ENCODE measurements around the gene LARGE1. TPM values are rescaled to one million over a fixed set of nuclear protein-coding genes. Genes with fewer than 3 reads are reported as not detected.

LARGE1 gene
- total RNA-seq, 1 donor from 2014 or later: 0.47 TPM

DNA sequence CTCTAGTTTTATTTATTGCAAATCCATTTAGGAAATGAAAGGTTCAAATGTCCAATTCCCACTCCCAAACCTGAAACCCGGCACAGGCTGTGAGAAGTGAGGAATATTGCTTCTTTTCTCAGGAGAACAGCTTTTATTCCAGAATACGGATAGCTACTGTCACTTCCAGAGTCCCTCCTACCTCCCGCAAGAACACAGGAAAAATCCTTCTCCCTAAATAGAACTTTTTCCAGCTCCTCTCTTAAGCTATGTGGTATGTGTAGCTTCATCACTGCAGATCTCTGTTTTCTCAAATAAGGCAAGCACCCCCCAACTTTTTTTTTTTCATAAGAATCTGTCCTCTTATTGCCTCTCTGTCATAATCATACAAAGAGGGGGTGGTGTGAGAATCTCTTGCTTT lies 126.8 kb downstream of the LARGE1 start:
- Mint-ChIP-seq H3K27ac (no peak overlapping the region), H3K4me1 (no peaks in the 10 kb centered on the region), H3K36me3 (ENCODE audit: low read depth) (no peaks in the 10 kb centered on the region), H3K27me3 (no peaks in the 10 kb centered on the region), H3K9me3 (peaks cover 18% of the 10 kb centered on the region), H3K4me3 (no peak overlapping the region)
- intact Hi-C loops (cut with micrococcal nuclease): no loop called here
- no peak for DNase-seq

DNA sequence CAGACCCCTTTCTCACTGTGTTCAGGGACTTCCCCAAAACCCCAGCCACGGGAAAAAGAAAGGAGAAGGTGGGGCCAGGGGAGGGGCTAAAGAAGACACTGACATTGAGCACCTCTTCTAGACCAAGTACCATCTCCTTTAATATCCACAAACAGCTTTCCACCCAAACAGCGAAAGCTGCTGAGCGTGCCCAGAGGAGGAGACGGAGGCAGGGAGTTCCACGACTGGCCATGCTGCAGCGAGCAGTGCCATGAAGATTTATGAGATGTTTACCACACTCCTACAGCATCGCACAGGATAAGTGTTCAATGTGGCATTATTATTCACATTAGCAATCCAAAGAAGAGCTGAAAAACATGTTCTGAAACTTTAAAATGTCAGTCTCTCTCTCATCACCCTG lies 127.4 kb downstream of the LARGE1 start:
- Mint-ChIP-seq H3K4me1 (no peaks in the 10 kb centered on the region), H3K4me3 (no peak overlapping the region), H3K36me3 (ENCODE audit: low read depth) (no peaks in the 10 kb centered on the region), H3K9me3 (peaks cover 15% of the 10 kb centered on the region), H3K27ac (no peak overlapping the region), H3K27me3 (no peaks in the 10 kb centered on the region)
- intact Hi-C loops (cut with micrococcal nuclease): no loop called here
- DNase-seq: no peak

- Mint-ChIP-seq H3K9me3 (peaks cover 11% of the 10 kb centered on the region), H3K4me1 (no peaks in the 10 kb centered on the region), H3K36me3 (ENCODE audit: low read depth) (no peaks in the 10 kb centered on the region), H3K27ac (no peak overlapping the region), H3K27me3 (no peaks in the 10 kb centered on the region), H3K4me3 (no peak overlapping the region)
- DNase-seq: no peak
- intact Hi-C loops (cut with micrococcal nuclease): no loop called here
Observed at GRCh38 chr22:33789690-33790253, 130.5 kb downstream of the LARGE1 start.

GRCh38 chr22:33788927-33789326 lies 131.3 kb downstream of the LARGE1 start:
- no peak for DNase-seq
- no peaks in the 10 kb centered on the region for H3K27me3 Mint-ChIP-seq
- no peak overlapping the region for H3K4me3 Mint-ChIP-seq
- H3K4me1 Mint-ChIP-seq: no peaks in the 10 kb centered on the region
- peaks cover 10% of the 10 kb centered on the region for H3K9me3 Mint-ChIP-seq
- H3K27ac Mint-ChIP-seq: no peak overlapping the region
- intact Hi-C loops (cut with micrococcal nuclease): no loop called here
- no peaks in the 10 kb centered on the region for H3K36me3 Mint-ChIP-seq (ENCODE audit: low read depth)

DNA sequence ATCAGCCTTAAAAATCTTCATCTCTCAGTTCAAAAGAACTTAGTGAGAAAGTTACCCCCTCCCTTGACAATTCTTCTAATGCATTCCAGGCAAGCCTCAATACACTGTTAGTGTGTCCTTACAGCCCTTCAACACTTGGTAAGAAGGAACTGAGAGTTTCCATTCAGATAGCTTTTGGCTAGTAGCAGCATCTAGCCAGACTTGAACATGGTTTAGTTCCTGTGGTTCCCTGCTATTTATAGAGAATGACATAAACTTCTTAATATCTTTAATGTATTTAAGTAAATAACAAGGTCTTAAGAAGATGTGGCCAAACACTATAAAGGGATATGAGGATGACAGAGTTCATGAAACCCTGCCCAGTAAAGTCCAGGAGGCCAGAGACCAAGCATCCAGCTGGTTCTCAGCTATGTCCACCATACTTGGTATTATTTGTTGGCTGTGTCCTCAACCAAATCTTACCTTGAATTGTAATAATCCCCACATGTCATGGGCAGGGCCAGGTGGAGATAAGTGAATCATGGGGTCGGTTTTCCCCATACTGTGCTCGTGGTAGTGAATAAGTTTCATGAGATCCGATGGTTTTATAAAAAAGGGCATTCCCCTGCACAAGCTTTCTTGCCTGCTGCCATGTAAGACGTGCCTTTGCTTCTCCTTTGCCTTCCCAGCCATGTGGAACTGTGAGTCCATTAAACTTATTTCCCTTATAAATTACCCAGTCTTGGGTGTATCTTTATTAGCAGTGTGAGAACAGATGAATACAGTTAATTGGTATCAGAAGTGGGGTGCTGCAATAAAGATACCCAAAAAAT lies 132.4 kb downstream of the LARGE1 start:
- H3K27me3 Mint-ChIP-seq: no peaks in the 10 kb centered on the region
- no peak overlapping the region for H3K27ac Mint-ChIP-seq
- H3K9me3 Mint-ChIP-seq: peaks cover 10% of the 10 kb centered on the region
- H3K4me3 Mint-ChIP-seq: no peak overlapping the region
- intact Hi-C loops (cut with micrococcal nuclease): no loop called here
- H3K36me3 Mint-ChIP-seq (ENCODE audit: low read depth): no peaks in the 10 kb centered on the region
- H3K4me1 Mint-ChIP-seq: no peaks in the 10 kb centered on the region
- no peak for DNase-seq

DNA sequence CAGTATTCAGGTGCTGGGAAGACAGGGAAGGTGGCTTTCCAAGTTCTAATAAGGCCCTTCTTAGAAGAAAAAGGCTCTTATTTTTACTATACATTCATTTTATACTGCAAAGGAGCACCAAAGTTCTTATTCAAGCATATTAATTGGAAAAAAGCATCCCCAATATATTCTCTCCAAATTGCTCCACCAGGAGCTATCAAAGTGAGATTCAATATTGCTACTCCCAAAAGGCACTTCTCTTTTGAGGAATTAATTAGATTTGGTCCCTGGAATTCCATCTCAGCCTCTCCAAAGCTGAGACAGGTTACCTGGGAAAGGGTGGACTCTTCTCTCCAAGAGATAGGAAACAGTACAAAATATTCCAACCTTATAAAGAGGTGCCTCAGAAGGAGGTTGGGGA lies 134.1 kb downstream of the LARGE1 start:
- no peaks in the 10 kb centered on the region for H3K36me3 Mint-ChIP-seq (ENCODE audit: low read depth)
- H3K4me1 Mint-ChIP-seq: no peaks in the 10 kb centered on the region
- no peaks in the 10 kb centered on the region for H3K27me3 Mint-ChIP-seq
- no peak overlapping the region for H3K4me3 Mint-ChIP-seq
- intact Hi-C loops (cut with micrococcal nuclease): no loop called here
- no peak for DNase-seq
- no peak overlapping the region for H3K27ac Mint-ChIP-seq
- peaks cover 10% of the 10 kb centered on the region for H3K9me3 Mint-ChIP-seq

GRCh38 chr22:33785283-33785968 lies 134.8 kb downstream of the LARGE1 start:
- Mint-ChIP-seq H3K36me3 (ENCODE audit: low read depth) (no peaks in the 10 kb centered on the region), H3K4me3 (no peak overlapping the region), H3K9me3 (peaks cover 10% of the 10 kb centered on the region), H3K4me1 (no peaks in the 10 kb centered on the region), H3K27me3 (no peaks in the 10 kb centered on the region), H3K27ac (no peak overlapping the region)
- intact Hi-C loops (cut with micrococcal nuclease): no loop called here
- no peak for DNase-seq

DNA sequence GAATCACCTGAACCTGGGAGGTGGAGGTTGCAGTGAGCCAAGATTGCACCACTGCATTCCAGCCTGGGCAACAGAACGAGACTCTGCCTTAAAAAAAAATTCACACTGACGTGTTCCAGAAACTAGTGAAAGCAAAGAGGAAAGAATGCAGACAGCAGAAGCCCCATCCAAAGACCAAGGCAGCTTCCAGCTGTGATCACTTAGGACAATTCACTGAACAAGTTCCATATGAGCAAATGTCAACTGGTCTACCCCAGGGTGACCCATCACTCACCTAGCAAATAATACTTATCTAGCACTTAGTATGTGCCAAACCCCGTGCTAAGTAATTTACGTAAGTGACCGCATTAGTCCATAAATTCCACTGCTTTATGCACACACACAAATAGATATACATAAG lies 138.9 kb downstream of the LARGE1 start:
- H3K4me3 Mint-ChIP-seq: no peak overlapping the region
- intact Hi-C loops (cut with micrococcal nuclease): no loop called here
- no peaks in the 10 kb centered on the region for H3K4me1 Mint-ChIP-seq
- H3K36me3 Mint-ChIP-seq (ENCODE audit: low read depth): no peaks in the 10 kb centered on the region
- H3K9me3 Mint-ChIP-seq: peaks cover 6% of the 10 kb centered on the region
- H3K27me3 Mint-ChIP-seq: no peaks in the 10 kb centered on the region
- H3K27ac Mint-ChIP-seq: no peak overlapping the region
- no peak for DNase-seq

DNA sequence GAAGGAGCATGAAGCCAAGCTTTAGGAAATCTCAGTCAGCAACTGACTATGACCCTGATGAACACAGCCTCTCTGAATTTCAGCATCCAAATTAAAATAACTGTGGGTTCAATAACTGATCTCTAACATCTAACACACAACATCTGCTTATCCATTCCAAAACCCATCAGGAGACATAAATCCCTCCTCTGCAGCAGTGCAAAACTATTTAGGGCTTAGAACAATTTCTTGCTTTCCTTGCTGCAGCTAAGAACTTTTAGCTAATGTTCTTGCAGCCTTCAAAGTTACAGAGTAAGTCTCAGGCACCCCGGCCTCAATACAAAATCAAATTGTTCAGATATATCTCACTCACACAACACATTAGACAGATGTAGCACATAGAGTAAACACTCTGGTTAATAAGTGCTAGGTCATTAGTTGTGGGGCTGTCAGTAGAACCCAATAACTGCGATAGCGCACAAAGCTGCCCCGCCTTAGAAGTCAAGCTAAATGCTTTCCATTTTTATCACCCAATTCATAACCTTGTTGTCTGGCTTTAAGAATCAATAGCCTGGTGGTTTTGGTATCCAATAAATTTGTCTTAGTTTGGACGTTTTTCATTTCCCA lies 139.6 kb downstream of the LARGE1 start:
- intact Hi-C loops (cut with micrococcal nuclease): no loop called here
- H3K27ac Mint-ChIP-seq: no peak overlapping the region
- H3K9me3 Mint-ChIP-seq: peaks cover 5% of the 10 kb centered on the region
- no peaks in the 10 kb centered on the region for H3K27me3 Mint-ChIP-seq
- no peak for DNase-seq
- no peak overlapping the region for H3K4me3 Mint-ChIP-seq
- no peaks in the 10 kb centered on the region for H3K4me1 Mint-ChIP-seq
- H3K36me3 Mint-ChIP-seq (ENCODE audit: low read depth): no peaks in the 10 kb centered on the region

GRCh38 chr22:33779243-33779642 lies 141.0 kb downstream of the LARGE1 start:
- DNase-seq: no peak
- H3K9me3 Mint-ChIP-seq: no peaks in the 10 kb centered on the region
- no peak overlapping the region for H3K4me3 Mint-ChIP-seq
- intact Hi-C loops (cut with micrococcal nuclease): no loop called here
- H3K27ac Mint-ChIP-seq: no peak overlapping the region
- H3K4me1 Mint-ChIP-seq: no peaks in the 10 kb centered on the region
- no peaks in the 10 kb centered on the region for H3K36me3 Mint-ChIP-seq (ENCODE audit: low read depth)
- no peaks in the 10 kb centered on the region for H3K27me3 Mint-ChIP-seq

DNA sequence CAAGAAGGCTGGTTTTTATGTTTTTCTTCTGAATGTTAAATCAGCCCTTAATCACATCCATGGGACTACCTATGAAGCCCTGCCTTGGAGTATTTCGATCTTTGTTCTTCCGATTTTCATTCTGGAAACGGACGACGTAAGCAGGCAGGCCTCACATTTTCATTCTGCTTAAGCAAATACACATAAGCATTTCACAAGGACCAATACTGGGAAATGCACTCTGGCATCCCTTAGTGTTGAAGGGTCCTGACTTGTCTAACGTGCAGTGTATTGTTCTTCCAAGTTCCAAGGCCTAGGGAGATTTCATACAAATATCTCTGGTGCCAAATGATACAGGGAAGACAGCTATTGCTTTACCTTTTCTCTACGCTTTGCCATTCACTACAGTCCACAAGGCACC lies 143.8 kb downstream of the LARGE1 start:
- DNase-seq: no peak
- no peaks in the 10 kb centered on the region for H3K9me3 Mint-ChIP-seq
- no peaks in the 10 kb centered on the region for H3K27me3 Mint-ChIP-seq
- no peak overlapping the region for H3K27ac Mint-ChIP-seq
- no peak overlapping the region for H3K4me3 Mint-ChIP-seq
- H3K4me1 Mint-ChIP-seq: no peaks in the 10 kb centered on the region
- intact Hi-C loops (cut with micrococcal nuclease): no loop called here
- H3K36me3 Mint-ChIP-seq (ENCODE audit: low read depth): no peaks in the 10 kb centered on the region

DNA sequence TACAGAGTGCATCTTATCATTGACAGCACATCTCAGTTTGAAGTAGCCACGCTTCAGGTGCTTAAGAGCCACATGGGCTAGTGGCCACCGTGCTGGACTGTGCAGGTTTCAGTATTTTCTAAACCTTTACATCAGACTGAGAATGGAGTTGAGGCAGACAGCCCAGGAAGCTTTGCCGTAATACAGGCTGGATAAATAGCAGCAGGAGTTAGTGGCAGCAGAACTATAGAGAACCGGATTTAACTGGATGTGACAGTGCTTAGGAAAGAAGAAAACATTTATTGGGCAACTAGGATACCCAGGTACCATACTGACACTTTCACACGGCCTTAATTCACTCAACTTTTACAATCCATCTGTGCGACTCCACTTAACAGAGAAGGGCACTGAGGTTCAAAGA lies 145.5 kb downstream of the LARGE1 start:
- Mint-ChIP-seq H3K36me3 (ENCODE audit: low read depth) (no peaks in the 10 kb centered on the region), H3K9me3 (no peaks in the 10 kb centered on the region), H3K4me1 (no peaks in the 10 kb centered on the region), H3K27me3 (no peaks in the 10 kb centered on the region), H3K27ac (no peak overlapping the region), H3K4me3 (no peak overlapping the region)
- intact Hi-C loops (cut with micrococcal nuclease): no loop called here
- no peak for DNase-seq

DNA sequence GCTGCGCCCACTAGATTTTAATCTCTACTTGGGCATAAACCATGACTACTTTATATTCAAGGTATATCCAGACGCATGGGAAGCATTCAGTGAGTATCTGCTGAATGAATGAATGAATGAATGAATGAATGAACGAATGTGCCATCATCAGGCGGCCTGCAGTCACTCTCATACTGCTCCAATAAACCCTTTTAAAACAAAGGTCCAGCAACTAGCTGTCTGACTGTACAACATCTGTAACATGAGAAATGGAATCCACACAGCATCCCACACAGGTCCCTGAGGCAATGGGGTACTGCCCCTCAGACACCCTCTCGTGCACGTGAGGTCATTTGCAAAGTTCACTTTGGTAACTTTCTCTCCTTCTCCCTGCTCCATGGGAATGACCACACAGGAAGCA lies 147.5 kb downstream of the LARGE1 start:
- H3K4me3 Mint-ChIP-seq: no peak overlapping the region
- H3K9me3 Mint-ChIP-seq: peaks cover 7% of the 10 kb centered on the region
- intact Hi-C loops (cut with micrococcal nuclease): no loop called here
- H3K36me3 Mint-ChIP-seq (ENCODE audit: low read depth): no peaks in the 10 kb centered on the region
- no peak for DNase-seq
- H3K27ac Mint-ChIP-seq: no peak overlapping the region
- no peaks in the 10 kb centered on the region for H3K27me3 Mint-ChIP-seq
- H3K4me1 Mint-ChIP-seq: no peaks in the 10 kb centered on the region

DNA sequence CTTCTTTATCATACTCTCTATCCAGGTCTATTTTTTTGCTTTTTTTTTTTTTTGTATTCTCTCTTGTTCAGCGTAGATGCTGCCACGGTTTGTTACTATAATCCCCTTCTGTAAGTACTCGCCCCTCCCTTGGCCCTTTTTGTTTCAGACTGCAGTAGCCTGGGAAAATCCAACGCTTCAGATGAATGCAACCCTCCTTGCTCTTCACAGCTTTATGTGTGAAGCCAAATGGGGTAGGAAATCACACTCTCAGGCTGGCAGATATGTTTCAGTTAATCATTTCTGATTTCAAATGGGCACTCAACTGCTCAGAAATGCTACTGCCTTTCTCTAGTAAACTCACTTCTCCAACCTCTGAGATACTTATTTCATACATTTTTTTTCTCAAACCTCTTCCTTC lies 149.1 kb downstream of the LARGE1 start:
- no peak overlapping the region for H3K27ac Mint-ChIP-seq
- H3K27me3 Mint-ChIP-seq: no peaks in the 10 kb centered on the region
- no peak overlapping the region for H3K4me3 Mint-ChIP-seq
- no peak for DNase-seq
- intact Hi-C loops (cut with micrococcal nuclease): no loop called here
- H3K9me3 Mint-ChIP-seq: peaks cover 7% of the 10 kb centered on the region
- no peaks in the 10 kb centered on the region for H3K4me1 Mint-ChIP-seq
- no peaks in the 10 kb centered on the region for H3K36me3 Mint-ChIP-seq (ENCODE audit: low read depth)
